Esophagus muscularis mucosa (tissue), 3 donors: ENCODE results near the gene ANKRD11.

Experiments
- POLR2A ChIP-seq: fragments of 450-650 bp; IDR thresholded peaks from one replicate; pipeline ENCODE4 v1.6.1; 2017; ENCODE audit warnings: antibody characterized with exemption, moderate library complexity, mild to moderate bottlenecking, low read depth
- TF ChIP-seq, protein P1 (sequence below), 3 experiments: fragments of 200-600 bp in 2 of 3; fragments of 450-650 bp in 1 of 3; sonication (generic) in 2 of 3; IDR thresholded peaks; one replicate each; pipeline ENCODE4 v1.5.1; 2017 to 2019; ENCODE audit warnings: antibody characterized with exemption in 3 of 3, mild to moderate bottlenecking in 2 of 3, moderate library complexity in 1 of 3

DNA sequence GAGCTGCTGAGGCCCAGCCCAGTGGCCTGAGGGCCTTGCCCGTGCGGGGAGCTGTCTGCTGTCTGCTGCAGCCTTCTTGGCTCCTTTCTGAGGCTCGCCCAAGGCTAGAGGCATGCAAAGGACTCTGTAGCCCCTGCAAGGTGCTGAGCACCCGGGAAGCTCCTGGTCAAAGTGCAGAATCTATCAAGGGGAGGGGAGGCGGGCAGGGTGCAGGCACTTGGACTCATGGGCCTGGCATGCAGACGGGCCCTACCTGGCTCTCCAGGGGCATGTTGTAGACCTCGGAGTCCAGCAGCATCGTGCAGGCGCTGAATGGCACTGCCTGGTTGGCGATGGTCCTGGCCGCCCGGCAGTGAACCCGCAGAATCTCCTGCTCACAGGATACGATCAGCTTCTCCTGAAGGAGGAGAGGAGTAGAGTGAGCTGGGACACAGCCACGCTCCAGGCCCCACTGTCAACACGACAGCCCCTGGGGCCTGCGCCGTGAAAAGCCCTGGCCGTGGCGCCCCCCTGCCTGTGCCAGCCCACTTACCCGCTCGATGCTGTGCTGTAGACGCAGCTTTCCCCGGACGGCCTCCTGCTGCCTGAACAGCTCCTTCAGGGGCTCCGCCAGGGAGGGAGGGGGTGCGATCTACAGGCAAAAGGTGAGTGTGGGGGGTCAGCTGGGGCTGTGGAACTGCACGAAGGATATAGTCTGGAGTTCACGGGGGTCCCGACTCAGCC is 215.6 kb downstream of the ANKRD11 start:
- TF ChIP-seq, protein P1, sequence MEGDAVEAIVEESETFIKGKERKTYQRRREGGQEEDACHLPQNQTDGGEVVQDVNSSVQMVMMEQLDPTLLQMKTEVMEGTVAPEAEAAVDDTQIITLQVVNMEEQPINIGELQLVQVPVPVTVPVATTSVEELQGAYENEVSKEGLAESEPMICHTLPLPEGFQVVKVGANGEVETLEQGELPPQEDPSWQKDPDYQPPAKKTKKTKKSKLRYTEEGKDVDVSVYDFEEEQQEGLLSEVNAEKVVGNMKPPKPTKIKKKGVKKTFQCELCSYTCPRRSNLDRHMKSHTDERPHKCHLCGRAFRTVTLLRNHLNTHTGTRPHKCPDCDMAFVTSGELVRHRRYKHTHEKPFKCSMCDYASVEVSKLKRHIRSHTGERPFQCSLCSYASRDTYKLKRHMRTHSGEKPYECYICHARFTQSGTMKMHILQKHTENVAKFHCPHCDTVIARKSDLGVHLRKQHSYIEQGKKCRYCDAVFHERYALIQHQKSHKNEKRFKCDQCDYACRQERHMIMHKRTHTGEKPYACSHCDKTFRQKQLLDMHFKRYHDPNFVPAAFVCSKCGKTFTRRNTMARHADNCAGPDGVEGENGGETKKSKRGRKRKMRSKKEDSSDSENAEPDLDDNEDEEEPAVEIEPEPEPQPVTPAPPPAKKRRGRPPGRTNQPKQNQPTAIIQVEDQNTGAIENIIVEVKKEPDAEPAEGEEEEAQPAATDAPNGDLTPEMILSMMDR (IDR thresholded peaks at IDR 0.05), result no peak
- no peak for TF ChIP-seq POLR2A
